HG03108 (cell line): ENCODE results near the gene TMEM132D.

Experiments
- ATAC-seq: cut with Tn5 transposase; IDR thresholded peaks from one replicate; pipeline ENCODE4 v1.9.1; 2021; ENCODE audit warnings: moderate library complexity; ENCODE audit not compliant: unreplicated experiment

Gene TMEM132D

DNA sequence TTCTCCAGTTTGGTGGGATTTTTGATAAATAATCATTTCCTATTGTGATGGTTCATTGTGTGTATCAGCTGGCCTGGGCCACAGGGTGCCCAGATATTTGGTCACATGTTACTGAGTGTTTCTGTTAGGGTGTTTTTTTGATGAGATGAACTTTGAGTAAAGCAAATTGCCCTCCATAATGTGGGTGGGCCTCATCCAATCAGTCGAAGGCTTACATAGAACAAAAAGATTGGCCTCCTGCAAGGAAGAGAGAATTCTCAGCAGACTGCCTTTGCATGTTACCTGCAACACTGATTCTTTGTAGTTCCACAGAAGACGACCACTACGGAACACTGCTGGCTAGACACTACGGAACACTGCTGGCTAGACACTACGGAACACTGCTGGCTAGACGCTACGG lies 609.0 kb downstream of the TMEM132D start:
- no peak for ATAC-seq

GRCh38 chr12:129279771-129280170 lies 624.1 kb downstream of the TMEM132D start:
- no peak for ATAC-seq

DNA sequence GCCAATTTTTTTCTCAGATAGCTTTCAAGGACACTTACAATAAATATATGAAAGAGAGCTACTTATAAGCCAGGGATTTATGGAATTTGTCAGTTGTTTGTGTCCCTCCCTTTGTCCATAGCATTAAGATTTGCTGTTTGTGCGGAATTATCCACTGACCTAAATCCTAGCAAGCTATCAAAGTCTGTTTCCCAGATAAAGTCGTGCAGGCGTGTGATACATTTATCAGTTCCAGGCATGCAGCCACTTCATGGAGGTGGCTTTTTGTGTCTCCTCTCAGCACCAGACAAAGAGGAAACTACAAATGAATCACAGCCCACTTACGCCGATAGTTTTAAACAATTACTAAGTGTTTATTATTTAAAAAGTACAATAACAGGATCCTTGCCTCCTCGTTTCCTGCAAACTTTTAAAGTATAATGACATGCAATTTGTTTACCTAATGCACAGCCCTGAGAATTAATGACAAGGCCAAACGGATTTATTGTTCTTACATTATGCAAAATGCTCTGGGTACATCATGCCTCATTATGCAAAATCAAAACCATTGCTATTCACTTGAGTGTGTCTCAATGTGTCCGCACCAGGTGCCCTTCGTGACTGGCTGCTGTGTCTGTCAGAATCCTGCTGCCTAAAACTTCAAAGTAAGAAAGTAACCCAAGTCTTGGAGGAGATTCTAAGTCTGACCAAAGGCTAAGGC lies 627.3 kb downstream of the TMEM132D start:
- no peak for ATAC-seq

GRCh38 chr12:129269756-129270495 lies 633.9 kb downstream of the TMEM132D start:
- no peak for ATAC-seq

GRCh38 chr12:129258781-129259318 lies 645.0 kb downstream of the TMEM132D start:
- ATAC-seq = no peak

GRCh38 chr12:129257524-129257923 lies 646.3 kb downstream of the TMEM132D start:
- ATAC-seq = no peak

DNA sequence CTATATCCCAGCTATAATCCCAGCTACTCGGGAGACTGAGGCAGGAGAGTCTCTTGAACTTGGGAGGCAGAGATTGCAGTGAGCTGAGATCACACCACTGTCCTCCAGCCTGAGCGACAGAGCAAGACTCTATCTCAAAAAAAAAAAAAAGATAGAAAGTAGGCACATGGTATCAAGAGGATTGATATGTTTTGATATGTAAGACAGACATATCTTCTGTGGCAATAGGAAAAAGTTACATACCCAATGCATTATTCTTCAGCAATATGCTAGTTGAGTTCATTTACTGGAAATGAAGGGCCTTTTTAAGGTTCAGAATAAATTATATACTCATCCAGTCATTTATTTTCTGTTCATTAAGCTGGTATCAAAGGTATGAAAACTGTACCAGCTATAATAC lies 657.2 kb downstream of the TMEM132D start:
- ATAC-seq = no peak

DNA sequence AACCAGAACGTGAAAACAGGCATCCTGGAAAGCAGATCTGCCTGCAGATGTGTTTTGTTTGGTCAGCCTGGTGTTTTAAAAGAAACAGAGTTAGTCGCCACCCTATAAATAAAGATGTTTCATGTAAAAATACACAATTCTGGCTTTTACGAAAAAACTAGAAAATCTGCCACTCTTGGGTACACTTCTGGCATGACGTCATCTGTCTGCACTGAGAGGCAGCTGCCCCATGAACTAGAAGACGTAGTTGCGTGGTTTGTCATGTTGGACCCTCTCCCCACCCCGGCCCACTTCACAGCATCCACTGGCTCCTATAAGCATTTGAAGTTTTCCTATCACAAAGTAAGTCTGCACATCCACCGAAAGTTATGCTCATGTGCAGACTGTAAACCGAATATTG lies 658.1 kb downstream of the TMEM132D start:
- no peak for ATAC-seq

- no peak for ATAC-seq
Observed at GRCh38 chr12:129241852-129242251, 662.0 kb downstream of the TMEM132D start.

GRCh38 chr12:129237881-129238280 lies 665.9 kb downstream of the TMEM132D start:
- ATAC-seq = no peak

DNA sequence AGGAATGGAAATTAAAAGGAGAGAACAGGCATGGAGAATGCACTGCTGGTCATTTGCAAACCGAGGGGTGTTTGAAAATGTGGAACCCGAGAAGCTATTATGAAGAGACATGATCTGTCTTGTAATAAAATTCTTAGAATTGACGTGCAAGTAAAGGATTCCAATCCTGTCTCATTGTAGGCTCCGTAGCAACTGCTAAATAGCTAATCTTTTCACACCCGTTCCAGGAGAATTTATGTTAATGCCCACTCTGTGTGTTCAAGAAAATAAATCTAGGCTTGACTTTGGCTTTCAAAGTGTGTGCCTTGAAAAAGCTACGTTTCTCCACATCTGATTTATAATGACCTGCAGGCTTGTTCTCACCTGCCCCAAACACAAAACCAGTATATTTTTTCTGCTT lies 669.6 kb downstream of the TMEM132D start:
- ATAC-seq = no peak

GRCh38 chr12:129231491-129231890 lies 672.3 kb downstream of the TMEM132D start:
- no peak for ATAC-seq

DNA sequence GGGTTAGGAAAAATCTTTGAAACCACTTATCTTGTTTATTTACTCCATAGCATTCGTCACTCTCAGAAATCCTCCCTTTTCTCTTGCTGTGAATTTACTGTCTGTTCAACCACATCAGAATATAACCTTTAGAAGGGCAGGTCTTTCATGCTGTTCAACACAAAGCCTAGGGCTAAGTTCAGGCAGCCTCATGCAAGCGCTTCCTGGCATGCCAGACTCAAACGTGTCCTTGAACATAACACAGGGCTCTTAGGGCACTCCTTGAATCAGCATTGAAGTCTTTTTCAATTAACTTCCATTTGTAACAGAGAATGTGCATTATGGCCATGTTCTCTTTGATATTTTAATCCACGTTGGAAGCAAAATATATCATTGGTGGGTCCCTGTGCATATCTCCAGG lies 672.8 kb downstream of the TMEM132D start:
- no peak for ATAC-seq

GRCh38 chr12:129226851-129227250 lies 677.0 kb downstream of the TMEM132D start:
- ATAC-seq = no peak

- no peak for ATAC-seq
Observed at GRCh38 chr12:129226005-129226404, 677.8 kb downstream of the TMEM132D start.

DNA sequence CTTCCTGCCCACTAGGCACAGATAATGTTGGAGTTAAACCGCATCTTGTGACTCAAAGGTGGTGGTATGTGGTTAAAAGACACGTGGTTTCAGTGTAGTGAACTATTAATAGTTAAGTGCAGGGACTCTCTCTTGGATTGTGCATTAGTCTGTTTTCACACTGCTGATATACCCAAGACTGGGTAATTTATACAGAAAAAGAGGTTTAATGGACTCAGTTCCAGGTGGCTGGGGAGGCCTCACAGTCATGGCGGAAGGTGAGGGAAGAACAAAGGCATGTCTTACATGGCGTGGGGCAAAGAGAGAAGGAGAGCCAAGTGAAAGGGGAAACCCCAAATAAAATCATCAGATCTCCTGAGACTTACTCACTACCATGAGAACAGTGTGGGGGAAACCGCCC lies 688.3 kb downstream of the TMEM132D start:
- ATAC-seq = no peak

GRCh38 chr12:129213551-129213950 lies 690.3 kb downstream of the TMEM132D start:
- ATAC-seq = no peak

- ATAC-seq = no peak
Observed at GRCh38 chr12:129211862-129212630, 691.8 kb downstream of the TMEM132D start.

DNA sequence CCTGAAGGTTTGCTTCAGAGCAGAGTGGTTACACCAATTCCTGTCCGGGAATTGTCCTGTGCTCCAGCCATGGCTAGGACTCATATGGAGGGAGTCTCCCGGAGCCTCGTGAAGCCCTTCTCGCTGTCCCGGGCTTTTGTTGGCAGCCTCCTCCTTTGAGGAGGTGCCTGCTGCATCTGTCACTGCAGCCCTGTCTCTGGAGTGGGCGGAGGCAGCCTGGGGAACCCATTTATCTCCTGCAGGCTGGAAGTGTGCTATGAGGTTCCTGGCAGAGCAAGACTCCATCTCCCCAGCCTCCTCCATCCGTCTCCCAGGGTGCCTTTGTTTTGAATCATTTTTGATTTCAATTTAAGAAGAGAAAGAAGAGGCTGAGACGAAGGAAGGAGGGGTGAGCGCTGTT lies 695.3 kb downstream of the TMEM132D start:
- ATAC-seq = no peak

DNA sequence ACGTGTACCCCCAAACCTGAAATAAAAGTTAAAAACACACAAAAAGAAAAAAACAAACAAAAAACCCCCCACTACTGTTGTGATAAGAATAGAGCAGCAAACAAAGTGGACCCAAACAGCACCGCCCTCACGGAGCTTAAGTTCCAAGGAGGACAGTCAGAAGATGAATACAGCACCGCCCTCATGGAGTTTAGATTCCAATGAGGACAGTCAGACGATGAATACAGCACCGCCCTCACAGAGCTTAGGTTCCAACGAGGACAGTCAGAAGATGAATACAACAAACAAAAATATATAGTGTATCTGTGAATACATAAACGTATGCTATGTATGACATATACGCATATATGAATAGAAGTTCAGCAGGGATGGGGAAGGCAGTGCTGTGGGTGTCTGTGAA lies 696.7 kb downstream of the TMEM132D start:
- ATAC-seq = no peak

GRCh38 chr12:129203456-129203855 lies 700.4 kb downstream of the TMEM132D start:
- ATAC-seq = no peak
